GM12891 (cell line): ENCODE results near the gene PCDH9.

Source experiments
- POLR2A ChIP-seq: IDR thresholded peaks from 2 replicates; pipeline ENCODE4 v1.6.1; 2011; ENCODE audit warnings: low read depth, low read length, control low read depth
- POLR2AphosphoS5 ChIP-seq: IDR thresholded peaks from 2 replicates; pipeline ENCODE4 v1.6.1; 2011; ENCODE audit warnings: low read depth, low read length, control low read depth
- SPI1 ChIP-seq: IDR thresholded peaks from 2 replicates; pipeline ENCODE4 v1.6.1; 2011; ENCODE audit warnings: low read depth, low read length, control low read depth
- TAF1 ChIP-seq: IDR thresholded peaks from 2 replicates; pipeline ENCODE4 v1.6.1; 2011; ENCODE audit warnings: low read depth, low read length, control low read depth

DNA sequence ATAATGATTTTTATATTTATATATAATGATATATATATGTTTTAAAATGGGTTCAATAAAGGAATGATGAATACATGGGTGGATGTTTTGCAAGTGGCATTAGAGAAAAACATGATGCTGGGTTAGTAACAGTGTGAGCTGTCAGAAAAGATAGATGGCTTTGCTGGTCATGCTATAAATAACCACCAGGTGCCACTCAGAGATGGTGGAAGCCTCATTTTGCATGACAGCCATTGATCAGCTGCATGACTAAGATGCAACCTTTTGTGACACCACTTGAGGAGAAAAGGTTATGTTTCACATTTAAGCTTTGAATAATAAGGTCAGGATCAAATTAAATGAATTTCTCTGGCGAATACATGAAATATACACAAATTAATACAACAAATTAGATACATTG lies 737.7 kb downstream of the PCDH9 start:
- no peak for TF ChIP-seq POLR2A
- no peak for TF ChIP-seq POLR2AphosphoS5
- TF ChIP-seq TAF1, result no peak
- TF ChIP-seq SPI1, result no peak
